22Rv1 (cell line): Measurements from ENCODE around the gene PKMYT1.

Experiments
- CTCF ChIP-seq: fragments of 450-650 bp; IDR thresholded peaks from 2 replicates; pipeline ENCODE4 v1.5.1; 2017; ENCODE audit warnings: mild to moderate bottlenecking
- ZFX ChIP-seq: fragments of 450-650 bp; IDR thresholded peaks from 2 replicates; pipeline ENCODE4 v1.6.1; 2017; ENCODE audit warnings: antibody characterized with exemption, borderline replicate concordance

- TF ChIP-seq CTCF = no peak
- no peak for TF ChIP-seq ZFX
Observed at GRCh38 chr16:2990891-2991290, 10.6 kb upstream of the PKMYT1 start.
